HEK293 (cell line): ENCODE measurements around the gene KCNE1.

Source experiments
- CTCF ChIA-PET: fragments of 350-600 bp; formaldehyde crosslinking; extraction: SDS; loops from one replicate; lab custom pipeline; 2021; ENCODE audit warnings: antibody characterized with exemption; lab: Yijun Ruan, JAX
- POLR2A ChIA-PET: fragments of 300-600 bp; formaldehyde crosslinking; extraction: SDS; loops from one replicate; lab custom pipeline; 2020; ENCODE audit warnings: antibody characterized with exemption, inconsistent platforms; lab: Yijun Ruan, JAX
- H3K27ac ChIP-seq: fragments of 200-500 bp; sonication (Bioruptor generic); 2 replicates; pipeline ENCODE4 v1.5.1; 2014; ENCODE audit warnings: low read depth, low read length, control low read depth, inconsistent platforms; ENCODE audit errors: extremely low read depth
- H3K36me3 ChIP-seq, 2 experiments: fragments of 200-500 bp in 1 of 2; sonication (Bioruptor generic) in 1 of 2; 1 replicate in 1 of 2; 2 replicates in 1 of 2; pipeline ENCODE4 v1.5.1; 2014 to 2017; ENCODE audit warnings: inconsistent platforms in 2 of 2, low read length in 2 of 2; ENCODE audit not compliant: control insufficient read depth in 2 of 2, insufficient read depth in 1 of 2
- H3K4me1 ChIP-seq: fragments of 200-500 bp; sonication (Bioruptor generic); 2 replicates; pipeline ENCODE4 v1.5.1; 2014; ENCODE audit warnings: mild to moderate bottlenecking, low read length, inconsistent platforms; ENCODE audit not compliant: control insufficient read depth, insufficient read depth
- H3K4me3 ChIP-seq: 2 replicates; pipeline ENCODE4 v1.5.1; 2011; ENCODE audit warnings: low read depth, mild to moderate bottlenecking, control low read depth, low read length, moderate library complexity
- H3K9me3 ChIP-seq: fragments of 200-500 bp; sonication (Bioruptor generic); 2 replicates; pipeline ENCODE4 v1.5.1; 2014; ENCODE audit warnings: low read depth, low read length, inconsistent platforms; ENCODE audit not compliant: control insufficient read depth, insufficient read depth
- HIC1 ChIP-seq: fragments of 450-650 bp; formaldehyde crosslinking; IDR thresholded peaks from 2 replicates; pipeline ENCODE4 v1.5.1; 2016; ENCODE audit warnings: missing biosample characterization, missing genetic modification characterization
- HOXA7 ChIP-seq: sonication (generic); formaldehyde crosslinking; IDR thresholded peaks from 2 replicates; pipeline ENCODE4 v1.8.1; 2022; ENCODE audit warnings: missing genetic modification reagents, borderline replicate concordance
- KLF1 ChIP-seq: fragments of 450-650 bp; formaldehyde crosslinking; IDR thresholded peaks from 2 replicates; pipeline ENCODE4 v1.5.1; 2016; ENCODE audit warnings: missing biosample characterization, missing genetic modification characterization
- REPIN1 ChIP-seq: fragments of 450-650 bp; formaldehyde crosslinking; IDR thresholded peaks from 2 replicates; pipeline ENCODE4 v1.5.1; 2017; ENCODE audit warnings: missing biosample characterization, missing genetic modification characterization, low read depth
- TRIM28 ChIP-seq: IDR thresholded peaks from 2 replicates; pipeline ENCODE4 v1.6.1; 2011; ENCODE audit warnings: low read length, control low read depth, borderline replicate concordance
- YY2 ChIP-seq: fragments of 450-650 bp; formaldehyde crosslinking; IDR thresholded peaks from 2 replicates; pipeline ENCODE4 v1.5.1; 2016; ENCODE audit warnings: missing biosample characterization, missing genetic modification characterization
- ZBTB49 ChIP-seq: fragments of 450-650 bp; formaldehyde crosslinking; IDR thresholded peaks from 2 replicates; pipeline ENCODE4 v1.5.1; 2016; ENCODE audit warnings: missing biosample characterization, missing genetic modification characterization, low read depth
- ZNF146 ChIP-seq: fragments of 450-650 bp; formaldehyde crosslinking; IDR thresholded peaks from 2 replicates; pipeline ENCODE4 v1.5.1; 2016; ENCODE audit warnings: missing biosample characterization, missing genetic modification characterization
- ZNF184 ChIP-seq: fragments of 450-650 bp; IDR thresholded peaks from 2 replicates; pipeline ENCODE4 v1.5.1; 2018; ENCODE audit warnings: missing biosample characterization, mild to moderate bottlenecking, missing genetic modification characterization
- ZNF2 ChIP-seq: fragments of 450-650 bp; formaldehyde crosslinking; IDR thresholded peaks from 2 replicates; pipeline ENCODE4 v1.5.1; 2016; ENCODE audit warnings: missing biosample characterization, missing genetic modification characterization
- ZNF223 ChIP-seq: fragments of 450-650 bp; formaldehyde crosslinking; IDR thresholded peaks from 2 replicates; pipeline ENCODE4 v1.5.1; 2016; ENCODE audit warnings: missing biosample characterization, missing genetic modification characterization
- ZNF266 ChIP-seq: fragments of 450-650 bp; formaldehyde crosslinking; IDR thresholded peaks from 2 replicates; pipeline ENCODE4 v1.5.1; 2016; ENCODE audit warnings: missing biosample characterization, missing genetic modification characterization, low read depth
- ZNF362 ChIP-seq: fragments of 450-650 bp; formaldehyde crosslinking; IDR thresholded peaks from 2 replicates; pipeline ENCODE4 v1.5.1; 2016; ENCODE audit warnings: missing biosample characterization, missing genetic modification characterization
- ZNF518A ChIP-seq: fragments of 450-650 bp; formaldehyde crosslinking; conservative IDR thresholded peaks from 2 replicates; pipeline ENCODE4 v1.5.1; 2016; ENCODE audit warnings: low read depth, missing biosample characterization, missing genetic modification characterization
- ZNF610 ChIP-seq: fragments of 450-650 bp; formaldehyde crosslinking; IDR thresholded peaks from 2 replicates; pipeline ENCODE4 v1.5.1; 2016; ENCODE audit warnings: missing biosample characterization, missing genetic modification characterization, borderline replicate concordance
- ZNF677 ChIP-seq: fragments of 450-650 bp; IDR thresholded peaks from 2 replicates; pipeline ENCODE4 v1.5.0; 2018; ENCODE audit warnings: missing biosample characterization, mild to moderate bottlenecking, missing genetic modification characterization, moderate library complexity
- ZNF707 ChIP-seq: fragments of 450-650 bp; formaldehyde crosslinking; IDR thresholded peaks from 2 replicates; pipeline ENCODE4 v1.5.1; 2016; ENCODE audit warnings: missing biosample characterization, missing genetic modification characterization
- ZNF76 ChIP-seq: fragments of 450-650 bp; formaldehyde crosslinking; IDR thresholded peaks from 2 replicates; pipeline ENCODE4; 2016; ENCODE audit warnings: low read depth, missing biosample characterization, missing genetic modification characterization, borderline replicate concordance

Gene KCNE1

GRCh38 chr21:34519016-34519415 is 7.0 kb upstream of the KCNE1 start:
- Histone ChIP-seq H3K4me3 (no peak overlapping the region), H3K4me1 (no peaks in the 10 kb centered on the region), H3K27ac (no peak overlapping the region), H3K36me3 (peaks cover 0 to 26% of the 10 kb centered on the region in 2 experiments; a peak in 1 of 3 replicates), H3K9me3 (no peaks in the 10 kb centered on the region)
- TF ChIP-seq KLF1 (tag by site-specific recombination): 0 out of 2 replicates have a peak, but pooled peaks have one; percentile 36
- TF ChIP-seq YY2 (tag by site-specific recombination): no peak
- CTCF ChIA-PET: interaction anchor here (1.3 to 2.8 kb wide), 2 partner anchors 25 to 82 kb away, joined by 4 to 12 read pairs; no protein-coding TSS in a partner anchor
- POLR2A ChIA-PET: no interaction called here

- Histone ChIP-seq H3K36me3 (peaks cover 0 to 26% of the 10 kb centered on the region in 2 experiments; a peak in 1 of 3 replicates), H3K4me3 (no peak overlapping the region), H3K4me1 (no peaks in the 10 kb centered on the region)
- TF ChIP-seq ZNF677 (no peak), ZBTB49 (tag by site-specific recombination) (no peak), TRIM28 (no peak), ZNF223 (no peak), ZNF707 (tag by site-specific recombination) (no peak)
- TF ChIP-seq, all 188 proteins: peak for 0
- ChIA-PET CTCF (interaction anchor here (0.7 to 2.8 kb wide), 4 partner anchors 8 to 83 kb away, joined by 3 to 12 read pairs (median 5); no protein-coding TSS in a partner anchor), POLR2A (no interaction called here)
- Histone ChIP-seq H3K27ac (no peak overlapping the region), H3K9me3 (no peaks in the 10 kb centered on the region)
These were observed 6.3 kb upstream of the KCNE1 start for GRCh38 chr21:34518301-34518700.

- H3K4me3 ChIP-seq: no peak overlapping the region
- H3K4me1 ChIP-seq: no peaks in the 10 kb centered on the region
- ChIA-PET CTCF (interaction anchor here (1.3 to 1.6 kb wide), 2 partner anchors 9 to 83 kb away, joined by 4 to 6 read pairs; no protein-coding TSS in a partner anchor), POLR2A (interaction anchor here (1.0 kb wide), 1 partner anchor 11 kb away, joined by 3 read pairs; no protein-coding TSS in a partner anchor)
- TF ChIP-seq ZNF184 (tag by site-specific recombination) (no peak), REPIN1 (tag by site-specific recombination) (no peak), ZNF362 (tag by site-specific recombination) (no peak), ZNF610 (tag by site-specific recombination) (no peak), HOXA7 (no peak), ZNF2 (tag by site-specific recombination) (no peak), HIC1 (tag by site-specific recombination) (no peak), ZNF76 (tag by site-specific recombination) (no peak), ZNF518A (tag by site-specific recombination) (no peak), ZNF266 (tag by site-specific recombination) (no peak), YY2 (tag by site-specific recombination) (no peak), ZNF146 (tag by site-specific recombination) (no peak)
- H3K36me3 ChIP-seq: peaks cover 0 to 21% of the 10 kb centered on the region in 2 experiments; a peak in 1 of 3 replicates
- H3K27ac ChIP-seq: no peak overlapping the region
- no peaks in the 10 kb centered on the region for H3K9me3 ChIP-seq
These were observed 5.7 kb upstream of the KCNE1 start for GRCh38 chr21:34517491-34518245.
